Spleen (tissue), 7 donors: ENCODE measurements around the gene PTPRG.

Source experiments
- POLR2A ChIP-seq, 3 donors: fragments of 450-650 bp; IDR thresholded peaks; one replicate each; pipeline ENCODE4 v1.5.1; 2017; ENCODE audit warnings: antibody characterized with exemption in 3 of 3, mild to moderate bottlenecking in 1 of 3
- POLR2AphosphoS5 ChIP-seq, 3 donors: sonication (generic); formaldehyde crosslinking; IDR thresholded peaks; one replicate each; pipeline ENCODE4 v1.5.1; 2017; ENCODE audit warnings: antibody characterized with exemption in 3 of 3
- TF ChIP-seq, protein P1 (sequence below), 11 experiments: fragments of 200-600 bp in 7 of 11; fragments of 450-650 bp in 4 of 11; sonication (generic) in 4 of 11; IDR thresholded peaks in 8 of 11; conservative IDR thresholded peaks in 3 of 11; 1 replicate in 7 of 11; 2 replicates in 4 of 11; pipeline versions ENCODE4 v1.4.0 to v1.8.0; 2016 to 2021; ENCODE audit warnings: antibody characterized with exemption in 11 of 11, inconsistent platforms in 4 of 11, mild to moderate bottlenecking in 1 of 11
- donor health status: DM: no; HTN: no; CAD: no; lungs with moderate emphysema.
- donor health status: DM: no; HTN: no; CAD: no.
- donor health status: DM: no; HTN: no; CAD: no.

DNA sequence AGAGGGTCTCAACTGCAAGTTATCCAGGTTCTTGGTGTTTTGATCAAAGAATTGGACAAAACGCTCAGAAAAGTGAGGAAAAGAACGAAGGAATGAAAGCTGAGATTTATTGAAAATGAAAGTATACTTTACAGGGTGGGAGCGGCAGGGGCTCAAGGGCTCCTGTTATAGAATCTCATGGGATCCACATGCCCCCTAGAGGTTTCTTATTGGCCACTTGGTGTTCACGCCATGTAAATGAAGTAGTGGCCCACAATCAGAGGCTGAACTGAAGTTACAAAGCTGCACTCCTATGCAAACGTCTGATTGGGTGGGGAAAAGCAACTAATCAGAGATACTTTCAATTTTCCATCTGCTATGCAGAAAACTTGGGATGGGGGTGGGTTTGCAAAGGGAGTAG lies 216.7 kb downstream of the PTPRG start:
- TF ChIP-seq, protein P1, sequence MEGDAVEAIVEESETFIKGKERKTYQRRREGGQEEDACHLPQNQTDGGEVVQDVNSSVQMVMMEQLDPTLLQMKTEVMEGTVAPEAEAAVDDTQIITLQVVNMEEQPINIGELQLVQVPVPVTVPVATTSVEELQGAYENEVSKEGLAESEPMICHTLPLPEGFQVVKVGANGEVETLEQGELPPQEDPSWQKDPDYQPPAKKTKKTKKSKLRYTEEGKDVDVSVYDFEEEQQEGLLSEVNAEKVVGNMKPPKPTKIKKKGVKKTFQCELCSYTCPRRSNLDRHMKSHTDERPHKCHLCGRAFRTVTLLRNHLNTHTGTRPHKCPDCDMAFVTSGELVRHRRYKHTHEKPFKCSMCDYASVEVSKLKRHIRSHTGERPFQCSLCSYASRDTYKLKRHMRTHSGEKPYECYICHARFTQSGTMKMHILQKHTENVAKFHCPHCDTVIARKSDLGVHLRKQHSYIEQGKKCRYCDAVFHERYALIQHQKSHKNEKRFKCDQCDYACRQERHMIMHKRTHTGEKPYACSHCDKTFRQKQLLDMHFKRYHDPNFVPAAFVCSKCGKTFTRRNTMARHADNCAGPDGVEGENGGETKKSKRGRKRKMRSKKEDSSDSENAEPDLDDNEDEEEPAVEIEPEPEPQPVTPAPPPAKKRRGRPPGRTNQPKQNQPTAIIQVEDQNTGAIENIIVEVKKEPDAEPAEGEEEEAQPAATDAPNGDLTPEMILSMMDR (IDR thresholded peaks at IDR 0.05 in 8 of 11, conservative IDR thresholded peaks at IDR 0.05 in 3 of 11) = no peak
- TF ChIP-seq POLR2A (IDR thresholded peaks at IDR 0.05) (no peak), POLR2AphosphoS5 (IDR thresholded peaks at IDR 0.05) (no peak)
